Naive thymus-derived CD8-positive, alpha-beta T cell (primary cell): ENCODE measurements around the gene MAEA. TPM values are rescaled to one million over a fixed set of nuclear protein-coding genes. Genes with fewer than 3 reads are reported as not detected.

Source experiments
- polyA plus RNA-seq, 3 donors: library from polyadenylated mRNA; unstranded; fragments of 300-500 nt; fragmentation: Illumina TruSeq; gene quantifications; one replicate each; pipeline ENCODE4 v1.2.3, GENCODE V29; 2021
- total RNA-seq, 8 experiments: library from RNA in 2 of 8; stranded (reverse) in 2 of 8; gene quantifications; one replicate each; pipeline ENCODE4 v1.2.3 and lab custom pipeline; 2021 to 2026

Gene MAEA
- total and polyA plus RNA-seq, 5 experiments from 2014 or later: 56.7 to 112 (median 75.1) TPM

Other genes starting within 250 kb of the MAEA start
- 1 to 10 TPM; 7.7 to 8.5 TPM for gene RNF212, start 176.3 kb upstream of the MAEA start, total RNA-seq
- 1 to 10 TPM; 3.1 to 4.4 (median 3.5) TPM for gene RNF212, start 176.3 kb upstream of the MAEA start, polyA plus RNA-seq
- 10 to 100 TPM; 16.5 to 16.6 TPM for gene SPON2, start 117.3 kb upstream of the MAEA start, total RNA-seq
- gene SPON2, start 117.3 kb upstream of the MAEA start, polyA plus RNA-seq: 10 to 100 TPM in 1 of 3 donors, 1 to 10 TPM in 2; 8.5 to 45.9 (median 9.5) TPM
- gene CTBP1, start 40.8 kb upstream of the MAEA start, total RNA-seq: 100 to 1,000 TPM; 189 to 193 TPM
- 100 to 1,000 TPM in 1 of 3 donors, 10 to 100 TPM in 2; 51.0 to 104 (median 93.7) TPM for gene CTBP1, start 40.8 kb upstream of the MAEA start, polyA plus RNA-seq
- gene UVSSA, start 57.3 kb downstream of the MAEA start, total RNA-seq: 10 to 100 TPM; 39.4 to 39.5 TPM
- gene UVSSA, start 57.3 kb downstream of the MAEA start, polyA plus RNA-seq: 1 to 10 TPM; 1.9 to 6.2 (median 2.4) TPM
- gene NKX1-1, start 116.6 kb downstream of the MAEA start, total RNA-seq: not detected
- not detected for gene NKX1-1, start 116.6 kb downstream of the MAEA start, polyA plus RNA-seq